Measurements from ENCODE around the gene EDEM3. TPM values are rescaled to one million over a fixed set of nuclear protein-coding genes. Genes with fewer than 3 reads are reported as not detected.
"Not testable (repeated sequence)": the region's sequence is repeated elsewhere in the genome, so short reads cannot be mapped to it uniquely, and the experiment has no call there.

Gene EDEM3
- total and polyA plus RNA-seq, 4 donors, result 11.7 to 53.8 (median 23.7) TPM

GRCh38 chr1:184788970-184789369, 34.3 kb upstream of the EDEM3 start:
- no peaks in the 10 kb centered on the region for H3K36me3 ChIP-seq (ENCODE audit: control insufficient read depth in 4 of 4, insufficient read depth in 3 of 4, low read depth in 1 of 4, low read length in 3 of 4)
- no peak for TF ChIP-seq HNF4A (conservative IDR thresholded peaks at IDR 0.05)
- no peak for TF ChIP-seq RXRA (IDR thresholded peaks at IDR 0.05)
- no peak for TF ChIP-seq RAD21 (IDR thresholded peaks at IDR 0.05)
- TF ChIP-seq JUND (IDR thresholded peaks at IDR 0.05), result no peak
- TF ChIP-seq GABPA (IDR thresholded peaks at IDR 0.05 in 1 of 2, conservative IDR thresholded peaks at IDR 0.05 in 1 of 2), result no peak
- WGBS, result 67% methylated on average over 2 of the region's 2 CpGs
- no peaks in the 10 kb centered on the region for H3K9me3 ChIP-seq (ENCODE audit: control insufficient read depth in 4 of 4, low read length in 3 of 4)
- H3K4me1 ChIP-seq (ENCODE audit: control insufficient read depth in 4 of 4, insufficient read depth in 4 of 4, low read length in 3 of 4), result peaks cover 9 to 35% (median 25%) of the 10 kb centered on the region in 4 donors
- no peaks in the 10 kb centered on the region for H3K27me3 ChIP-seq (ENCODE audit: control insufficient read depth in 4 of 4, insufficient read depth in 4 of 4, low read length in 3 of 4)
- no peak overlapping the region for H3K4me3 ChIP-seq (ENCODE audit: low read depth in 1 of 3, low read length in 3 of 3)
- H3K27ac ChIP-seq (ENCODE audit: low read depth in 1 of 2, low read length in 2 of 2), result no peak overlapping the region
- DNase-seq (ENCODE audit: low spot score), result no peak
- no peak overlapping the region for H3K9ac ChIP-seq (ENCODE audit: low read depth in 1 of 2, low read length in 2 of 2)

- TF ChIP-seq FOXA2 (IDR thresholded peaks at IDR 0.05), result no peak
- no peak for TF ChIP-seq NR2F2 (IDR thresholded peaks at IDR 0.05)
- no peak for TF ChIP-seq SP1 (IDR thresholded peaks at IDR 0.05)
- Histone ChIP-seq H3K4me1 (ENCODE audit: control insufficient read depth in 4 of 4, insufficient read depth in 4 of 4, low read length in 3 of 4) (peaks cover 0 to 10% (median 5%) of the 10 kb centered on the region in 4 donors), H3K9ac (ENCODE audit: low read depth in 1 of 2, low read length in 2 of 2) (no peak overlapping the region), H3K4me3 (ENCODE audit: low read depth in 1 of 3, low read length in 3 of 3) (no peak overlapping the region), H3K36me3 (ENCODE audit: control insufficient read depth in 4 of 4, insufficient read depth in 3 of 4, low read depth in 1 of 4, low read length in 3 of 4) (no peaks in the 10 kb centered on the region), H3K9me3 (ENCODE audit: control insufficient read depth in 4 of 4, low read length in 3 of 4) (no peaks in the 10 kb centered on the region), H3K27me3 (ENCODE audit: control insufficient read depth in 4 of 4, insufficient read depth in 4 of 4, low read length in 3 of 4) (no peaks in the 10 kb centered on the region), H3K27ac (ENCODE audit: low read depth in 1 of 2, low read length in 2 of 2) (no peak overlapping the region)
- 97% methylated on average over 2 of the region's 2 CpGs for WGBS
- no peak for DNase-seq (ENCODE audit: low spot score)
Measured at GRCh38 chr1:184785529-184785928, 30.9 kb upstream of the EDEM3 start.

- H3K9me3 ChIP-seq (ENCODE audit: control insufficient read depth in 4 of 4, low read length in 3 of 4); DNase-seq (ENCODE audit: low spot score); H3K4me1 ChIP-seq (ENCODE audit: control insufficient read depth in 4 of 4, insufficient read depth in 4 of 4, low read length in 3 of 4); H3K4me3 ChIP-seq (ENCODE audit: low read depth in 1 of 3, low read length in 3 of 3); H3K27ac ChIP-seq (ENCODE audit: low read depth in 1 of 2, low read length in 2 of 2); H3K9ac ChIP-seq (ENCODE audit: low read depth in 1 of 2, low read length in 2 of 2); H3K36me3 ChIP-seq (ENCODE audit: control insufficient read depth in 4 of 4, insufficient read depth in 3 of 4, low read depth in 1 of 4, low read length in 3 of 4); H3K27me3 ChIP-seq (ENCODE audit: control insufficient read depth in 4 of 4, insufficient read depth in 4 of 4, low read length in 3 of 4): not testable (repeated sequence)
- WGBS, result 97% methylated on average over 3 of the region's 3 CpGs
Measured at GRCh38 chr1:184783723-184784122, 29.1 kb upstream of the EDEM3 start.

- no peak overlapping the region for H3K27ac ChIP-seq (ENCODE audit: low read depth in 1 of 2, low read length in 2 of 2)
- DNase-seq (ENCODE audit: low spot score), result no peak
- H3K9me3 ChIP-seq (ENCODE audit: control insufficient read depth in 4 of 4, low read length in 3 of 4), result no peaks in the 10 kb centered on the region
- H3K4me1 ChIP-seq (ENCODE audit: control insufficient read depth in 4 of 4, insufficient read depth in 4 of 4, low read length in 3 of 4), result peaks cover 0 to 4% (median 3%) of the 10 kb centered on the region in 4 donors
- no peaks in the 10 kb centered on the region for H3K36me3 ChIP-seq (ENCODE audit: control insufficient read depth in 4 of 4, insufficient read depth in 3 of 4, low read depth in 1 of 4, low read length in 3 of 4)
- no peak overlapping the region for H3K9ac ChIP-seq (ENCODE audit: low read depth in 1 of 2, low read length in 2 of 2)
- WGBS, result 95% methylated on average over 1 of the region's 1 CpG
- H3K27me3 ChIP-seq (ENCODE audit: control insufficient read depth in 4 of 4, insufficient read depth in 4 of 4, low read length in 3 of 4), result no peaks in the 10 kb centered on the region
- TF ChIP-seq RAD21 (IDR thresholded peaks at IDR 0.05), result no peak
- no peak for TF ChIP-seq FOXA2 (IDR thresholded peaks at IDR 0.05)
- TF ChIP-seq FOXA1 (IDR thresholded peaks at IDR 0.05), result no peak
- no peak for TF ChIP-seq YY1 (IDR thresholded peaks at IDR 0.05)
- no peak for TF ChIP-seq HNF4A (conservative IDR thresholded peaks at IDR 0.05)
- no peak for TF ChIP-seq CTCF (IDR thresholded peaks at IDR 0.05; ENCODE audit: low read depth, low read length, missing input control)
- TF ChIP-seq NR2F2 (IDR thresholded peaks at IDR 0.05), result no peak
- TF ChIP-seq ZBTB33 (IDR thresholded peaks at IDR 0.05), result no peak
- no peak for TF ChIP-seq JUND (IDR thresholded peaks at IDR 0.05)
- no peak for TF ChIP-seq SP1 (IDR thresholded peaks at IDR 0.05)
- no peak for TF ChIP-seq HNF4G (IDR thresholded peaks at IDR 0.05)
- TF ChIP-seq RXRA (IDR thresholded peaks at IDR 0.05), result no peak
- TF ChIP-seq MAX (IDR thresholded peaks at IDR 0.05), result no peak
- no peak for TF ChIP-seq TAF1 (conservative IDR thresholded peaks at IDR 0.05)
- TF ChIP-seq GABPA (IDR thresholded peaks at IDR 0.05 in 1 of 2, conservative IDR thresholded peaks at IDR 0.05 in 1 of 2), result no peak
- TF ChIP-seq EGR1 (IDR thresholded peaks at IDR 0.05; ENCODE audit: low read depth in 2 of 2), result no peak
- TF ChIP-seq ATF3 (IDR thresholded peaks at IDR 0.05), result no peak
- no peak overlapping the region for H3K4me3 ChIP-seq (ENCODE audit: low read depth in 1 of 3, low read length in 3 of 3)
Measured at GRCh38 chr1:184781941-184782340, 27.3 kb upstream of the EDEM3 start.

Data from liver (tissue), 9 donors.